IMR-90 (cell line): ENCODE results near the gene CARD10. TPM values are rescaled to one million over a fixed set of nuclear protein-coding genes. Genes with fewer than 3 reads are reported as not detected.

Experiments used
- ATAC-seq: fragments of 200-7000 bp; cut with Tn5 transposase; 2 replicates; pipeline ENCODE4 v1.9.1; 2020; ENCODE audit warnings: low read depth, mild to moderate bottlenecking, moderate library complexity
- BruUV-seq: library from RNA; stranded (reverse); fragments of 400-500 nt; replicated peaks from 2 replicates; lab custom pipeline; 2021; lab: Mats Ljungman, UMichigan
- CTCF ChIA-PET: fragments of 300-600 bp; formaldehyde crosslinking; extraction: SDS; loops from one replicate; lab custom pipeline; 2021; ENCODE audit warnings: antibody characterized with exemption; lab: Yijun Ruan, JAX
- POLR2A ChIA-PET: fragments of 300-600 bp; sonication (Branson Sonifier 250); formaldehyde crosslinking; loops from one replicate; lab custom pipeline; 2022; ENCODE audit warnings: antibody characterized with exemption; ENCODE audit not compliant: unreplicated experiment; lab: Charles Lee
- DNase-seq: peaks from one replicate; pipeline ENCODE4 v3.0.0; 2013
- H2AFZ ChIP-seq: replicated peaks from 2 replicates; pipeline ENCODE3; 2013; ENCODE audit warnings: low read length, mild to moderate bottlenecking; ENCODE audit not compliant: poor library complexity
- H2AK5ac ChIP-seq: 2 replicates; pipeline ENCODE4 v1.6.1; 2013; ENCODE audit warnings: low read depth, low read length, inconsistent platforms
- H2AK9ac ChIP-seq: replicated peaks from 2 replicates; pipeline ENCODE3; 2013; ENCODE audit warnings: mild to moderate bottlenecking, low read depth, low read length, moderate library complexity; ENCODE audit not compliant: poor library complexity
- H2BK120ac ChIP-seq: 2 replicates; pipeline ENCODE4 v1.6.1; 2013; ENCODE audit warnings: low read depth, low read length, inconsistent platforms
- H2BK15ac ChIP-seq: 3 replicates; pipeline ENCODE4 v1.6.1; 2013; ENCODE audit warnings: low read depth, low read length, inconsistent platforms
- H2BK20ac ChIP-seq: 2 replicates; pipeline ENCODE4 v1.6.1; 2013; ENCODE audit warnings: low read depth, mild to moderate bottlenecking, inconsistent platforms, low read length, moderate library complexity
- H2BK5ac ChIP-seq: 2 replicates; pipeline ENCODE4 v1.6.1; 2013; ENCODE audit warnings: mild to moderate bottlenecking, low read depth, low read length, inconsistent platforms; ENCODE audit not compliant: poor library complexity, severe bottlenecking
- H3K14ac ChIP-seq: replicated peaks from 2 replicates; pipeline ENCODE4 v1.6.1; 2013; ENCODE audit warnings: low read depth, low read length, inconsistent platforms
- H3K18ac ChIP-seq: 2 replicates; pipeline ENCODE4 v1.6.1; 2013; ENCODE audit warnings: low read depth, low read length, control low read depth
- H3K23ac ChIP-seq: 2 replicates; pipeline ENCODE4 v1.6.1; 2013; ENCODE audit warnings: low read depth, low read length, inconsistent platforms
- H3K27ac ChIP-seq: 2 replicates; pipeline ENCODE4 v1.5.1; 2013; ENCODE audit warnings: mild to moderate bottlenecking, control low read depth, low read length; ENCODE audit not compliant: insufficient read depth
- H3K27me3 ChIP-seq: 2 replicates; pipeline ENCODE4 v1.6.1; 2013; ENCODE audit warnings: low read length; ENCODE audit not compliant: control insufficient read depth, insufficient read depth
- H3K36me3 ChIP-seq: 2 replicates; pipeline ENCODE4 v1.6.1; 2013; ENCODE audit warnings: low read length, mixed read lengths; ENCODE audit not compliant: control insufficient read depth, insufficient read depth
- H3K4ac ChIP-seq: 2 replicates; pipeline ENCODE4 v1.6.1; 2013; ENCODE audit warnings: low read depth, low read length, inconsistent platforms
- H3K4me1 ChIP-seq: 2 replicates; pipeline ENCODE4 v1.6.1; 2013; ENCODE audit warnings: low read length, mixed read lengths; ENCODE audit not compliant: control insufficient read depth, insufficient read depth
- H3K4me2 ChIP-seq: 2 replicates; pipeline ENCODE4 v1.6.1; 2013; ENCODE audit warnings: low read depth, mild to moderate bottlenecking, control low read depth, low read length, moderate library complexity
- H3K4me3 ChIP-seq: 2 replicates; pipeline ENCODE4 v1.5.1; 2013; ENCODE audit warnings: low read depth, mild to moderate bottlenecking, control low read depth, low read length, moderate library complexity; ENCODE audit not compliant: insufficient read depth
- H3K56ac ChIP-seq: 2 replicates; pipeline ENCODE4 v1.6.1; 2013; ENCODE audit warnings: low read length, inconsistent platforms; ENCODE audit not compliant: insufficient read depth; ENCODE audit errors: extremely low read depth
- H3K79me1 ChIP-seq, 2 experiments: 2 replicates each; pipeline ENCODE4 v1.6.1; 2013; ENCODE audit warnings: low read length in 2 of 2, inconsistent platforms in 1 of 2, low read depth in 1 of 2
- H3K9ac ChIP-seq: 2 replicates; pipeline ENCODE4 v1.6.1; 2013; ENCODE audit warnings: low read depth, low read length, control low read depth
- H3K9me1 ChIP-seq: 2 replicates; pipeline ENCODE4 v1.6.1; 2013; ENCODE audit warnings: low read length, inconsistent platforms; ENCODE audit not compliant: insufficient read depth
- H3K9me3 ChIP-seq: 2 replicates; pipeline ENCODE4 v1.6.1; 2013; ENCODE audit warnings: low read length; ENCODE audit not compliant: control insufficient read depth, insufficient read depth
- H4K20me1 ChIP-seq: 2 replicates; pipeline ENCODE4 v1.6.1; 2013; ENCODE audit warnings: low read length, inconsistent platforms; ENCODE audit not compliant: insufficient read depth
- H4K5ac ChIP-seq: 2 replicates; pipeline ENCODE4 v1.6.1; 2013; ENCODE audit warnings: mild to moderate bottlenecking, low read depth, low read length, control low read depth
- H4K8ac ChIP-seq, 2 experiments: 2 replicates each; pipeline ENCODE4 v1.6.1; 2013; ENCODE audit warnings: low read depth in 2 of 2, low read length in 2 of 2, control low read depth in 1 of 2, inconsistent platforms in 1 of 2
- H4K91ac ChIP-seq: 2 replicates; pipeline ENCODE4 v1.6.1; 2013; ENCODE audit warnings: low read depth, low read length, inconsistent platforms; ENCODE audit not compliant: insufficient read depth
- BHLHE40 ChIP-seq: fragments of 150-350 bp; IDR thresholded peaks from 2 replicates; pipeline ENCODE4 v1.6.1; 2016; ENCODE audit warnings: mild to moderate bottlenecking, low read depth, low read length
- CEBPB ChIP-seq: IDR thresholded peaks from 2 replicates; pipeline ENCODE4 v1.6.1; 2012; ENCODE audit warnings: low read depth, low read length, improper control_type of control experiment
- CHD1 ChIP-seq: IDR thresholded peaks from 2 replicates; pipeline ENCODE4 v1.6.1; 2012; ENCODE audit warnings: low read depth, low read length, improper control_type of control experiment
- CTCF ChIP-seq: conservative IDR thresholded peaks from 2 replicates; pipeline ENCODE4 v1.5.1; 2012; ENCODE audit warnings: mild to moderate bottlenecking, low read depth, low read length, improper control_type of control experiment
- ELK1 ChIP-seq: fragments of 150-350 bp; IDR thresholded peaks from 2 replicates; pipeline ENCODE4 v1.6.1; 2016; ENCODE audit warnings: low read depth, mild to moderate bottlenecking, low read length, moderate library complexity, borderline replicate concordance
- FOS ChIP-seq: fragments of 150-350 bp; IDR thresholded peaks from 2 replicates; pipeline ENCODE4 v1.6.1; 2016; ENCODE audit warnings: low read depth, low read length
- MAFK ChIP-seq: IDR thresholded peaks from 2 replicates; pipeline ENCODE4 v1.6.1; 2012; ENCODE audit warnings: low read depth, low read length, improper control_type of control experiment
- MAZ ChIP-seq: IDR thresholded peaks from 2 replicates; pipeline ENCODE4 v1.6.1; 2012; ENCODE audit warnings: low read depth, mild to moderate bottlenecking, low read length, improper control_type of control experiment, moderate library complexity, borderline replicate concordance
- MXI1 ChIP-seq: IDR thresholded peaks from 2 replicates; pipeline ENCODE4 v1.6.1; 2012; ENCODE audit warnings: low read depth, mild to moderate bottlenecking, low read length, moderate library complexity, borderline replicate concordance
- NFE2L2 ChIP-seq: fragments of 150-350 bp; IDR thresholded peaks from 2 replicates; pipeline ENCODE4 v1.6.1; 2016; ENCODE audit warnings: low read depth, mild to moderate bottlenecking, low read length
- POLR2A ChIP-seq: IDR thresholded peaks from 2 replicates; pipeline ENCODE4 v1.6.1; 2012; ENCODE audit warnings: mild to moderate bottlenecking, low read depth, low read length
- RAD21 ChIP-seq: IDR thresholded peaks from 2 replicates; pipeline ENCODE4 v1.6.1; 2012; ENCODE audit warnings: low read length, improper control_type of control experiment
- RCOR1 ChIP-seq: IDR thresholded peaks from 2 replicates; pipeline ENCODE4 v1.6.1; 2012; ENCODE audit warnings: mild to moderate bottlenecking, low read length, improper control_type of control experiment; ENCODE audit not compliant: insufficient replicate concordance
- RFX5 ChIP-seq: IDR thresholded peaks from 2 replicates; pipeline ENCODE4 v1.8.0; 2012; ENCODE audit warnings: low read depth, mild to moderate bottlenecking, low read length, moderate library complexity
- USF2 ChIP-seq: fragments of 150-350 bp; IDR thresholded peaks from 2 replicates; pipeline ENCODE4 v1.6.1; 2017; ENCODE audit warnings: mild to moderate bottlenecking, antibody characterized with exemption, low read length, low read depth
- WGBS, 2 experiments: methylation state at CpG; one replicate each; pipeline versions ENCODE4 v1.1.5 to v1.1.7; 2013; ENCODE audit warnings: missing lambda C conversion rate in 2 of 2; ENCODE audit not compliant: insufficient read length in 1 of 2; ENCODE audit errors: extremely low coverage in 2 of 2; 5-methylcytosine and 5-hydroxymethylcytosine counted together
- dilution Hi-C: fragments of 300-500 bp; cut with HindIII; formaldehyde crosslinking; loops from one replicate; pipeline ENCODE4 v1.14.3; 2018; ENCODE audit warnings: low sequenced_read_pairs; ENCODE audit not compliant: unreplicated experiment
- in situ Hi-C: fragments of 300-500 bp; cut with MboI; formaldehyde crosslinking; loops from 3 replicates; pipeline ENCODE4 v1.14.3; 2019; ENCODE audit warnings: low sequenced_read_pairs, inconsistent platforms, mixed read lengths
- intact Hi-C: fragments of 100-400 bp; cut with micrococcal nuclease; formaldehyde crosslinking; loops from 2 replicates; pipeline ENCODE4 v1.10.0; 2022
- polyA plus RNA-seq, 3 experiments: library from polyadenylated mRNA; depleted of rRNA; stranded (reverse); fragments of >200 nt; gene quantifications; 2 replicates each; pipeline ENCODE4 v1.2.3, GENCODE V29; 2012; ENCODE audit warnings: low replicate concordance in 1 of 3
- total RNA-seq: library from RNA; depleted of rRNA; stranded (reverse); fragments of >200 nt; gene quantifications from 2 replicates; pipeline ENCODE4 v1.2.3, GENCODE V29; 2012

Gene CARD10
- total and polyA plus RNA-seq, 2 of the 4 experiments (the other 2 are of a cell fraction) = 6.1 to 18.4 TPM

- no peak overlapping the region for H4K5ac ChIP-seq
- H3K23ac ChIP-seq = no peak overlapping the region
- no peak for DNase-seq
- no peak overlapping the region for H3K14ac ChIP-seq
- H3K9me1 ChIP-seq = peaks cover 14% of the 10 kb centered on the region
- in situ Hi-C loops = no loop called here
- peaks cover 0 to 19% of the 10 kb centered on the region in 2 experiments; a peak in 2 of 4 replicates for H3K79me1 ChIP-seq
- CTCF ChIA-PET = no interaction called here
- peak overlapping the region; percentile 27; the same call in 1 of the 2 replicates for H2BK120ac ChIP-seq
- dilution Hi-C loops = no loop called here
- intact Hi-C loops = no loop called here
- peak overlapping the region; percentile 73 for H2AFZ ChIP-seq
- peaks cover 29% of the 10 kb centered on the region for H3K36me3 ChIP-seq
- no peaks in the 10 kb centered on the region for H3K27me3 ChIP-seq
- peak overlapping the region; percentile 71 for H2AK9ac ChIP-seq
- no peak overlapping the region for H3K27ac ChIP-seq
- H3K9me3 ChIP-seq = no peaks in the 10 kb centered on the region
- H3K4ac ChIP-seq = no peak overlapping the region
- WGBS, 2 experiments = 93% methylated on average over 3 of the region's 16 CpGs; no CpG with 5 or more reads in 1 of the 2 experiments
- peak overlapping the region; percentile 67; the same call in 1 of the 2 replicates for H2AK5ac ChIP-seq
- no peak overlapping the region for H3K9ac ChIP-seq
- ATAC-seq = no peak
- H3K4me3 ChIP-seq = no peak overlapping the region
- no peak overlapping the region for H3K4me2 ChIP-seq
- no peak overlapping the region for H2BK15ac ChIP-seq
- no TSS peak for BruUV-seq
- POLR2A ChIA-PET = no interaction called here
- no peak overlapping the region for H4K91ac ChIP-seq
- H3K4me1 ChIP-seq = peaks cover 17% of the 10 kb centered on the region
- H4K8ac ChIP-seq = no peak overlapping the region
- no peak overlapping the region for H3K56ac ChIP-seq
- no peak overlapping the region for H3K18ac ChIP-seq
- no peaks in the 10 kb centered on the region; the same call in 1 of the 2 replicates for H4K20me1 ChIP-seq
- 0 out of 2 replicates have a peak overlapping the region, but pooled peaks have one; percentile 30 for H2BK20ac ChIP-seq
- no peak overlapping the region for H2BK5ac ChIP-seq
- TF ChIP-seq MAFK = no peak
- TF ChIP-seq MAZ = no peak
- TF ChIP-seq POLR2A = no peak
- TF ChIP-seq NFE2L2 = no peak
- TF ChIP-seq MXI1 = no peak
- no peak for TF ChIP-seq USF2
- no peak for TF ChIP-seq RFX5
- TF ChIP-seq CHD1 = no peak
- TF ChIP-seq BHLHE40 = no peak
- TF ChIP-seq CTCF = no peak
- TF ChIP-seq RCOR1 = no peak
- TF ChIP-seq FOS = no peak
- no peak for TF ChIP-seq CEBPB
- TF ChIP-seq RAD21 = no peak
- no peak for TF ChIP-seq ELK1
Measured at GRCh38 chr22:37502342-37503182, 16.7 kb downstream of the CARD10 start.
